Measurements from ENCODE around the gene TTC9B. TPM values are rescaled to one million over a fixed set of nuclear protein-coding genes. Genes with fewer than 3 reads are reported as not detected.

The TTC9B gene
- total and polyA plus RNA-seq, 2 of the 8 experiments (the other 6 are each of a cell fraction or from before 2014, with no cell fraction given): 0.26 TPM; not detected in 1

GRCh38 chr19:40239415-40240226 lies 21.4 kb upstream of the TTC9B start:
- Histone ChIP-seq H3K4ac (replicated peaks; ENCODE audit: insufficient read length, low read depth, low read length) (no peak overlapping the region), H3K56ac (replicated peaks; ENCODE audit: insufficient read length, low read depth, low read length) (no peak overlapping the region), H2BK15ac (ENCODE audit: low read length) (no peak overlapping the region), H4K5ac (ENCODE audit: insufficient read length, low read depth, low read length) (no peak overlapping the region), H3K27ac (ENCODE audit: low read depth, low read length) (no peak overlapping the region), H3K9me3 (ENCODE audit: insufficient read depth in 2 of 2, low read depth in 1 of 2, low read length in 1 of 2) (no peaks in the 10 kb centered on the region), H3K23ac (ENCODE audit: insufficient read length) (no peak overlapping the region), H3K14ac (ENCODE audit: insufficient read length) (no peak overlapping the region), H2AK5ac (ENCODE audit: low read depth, low read length) (no peak overlapping the region), H3K79me2 (ENCODE audit: control insufficient read depth in 1 of 2, insufficient read depth in 2 of 2, low read length in 2 of 2) (no peaks in the 10 kb centered on the region), H2BK12ac (ENCODE audit: low read depth, low read length) (no peak overlapping the region), H3K18ac (ENCODE audit: extremely low read depth, low read length) (no peak overlapping the region), H3K23me2 (ENCODE audit: low read depth, low read length) (no peaks in the 10 kb centered on the region), H4K20me1 (replicated peaks in 1 of 2; ENCODE audit: control insufficient read depth in 1 of 2, insufficient read depth in 2 of 2, low read length in 2 of 2) (peaks cover 0 to 9% of the 10 kb centered on the region in 2 experiments), H3K4me1 (replicated peaks in 1 of 4; ENCODE audit: control insufficient read depth in 3 of 4, insufficient read depth in 4 of 4, low read length in 3 of 4) (peaks cover 0 to 2% (median 0%) of the 10 kb centered on the region in 4 experiments; a peak in 1 of 7 replicates), H2BK5ac (ENCODE audit: low read depth, low read length) (no peak overlapping the region), H3K27me3 (replicated peaks in 1 of 4; ENCODE audit: control insufficient read depth in 3 of 4, extremely low read depth in 1 of 4, insufficient read depth in 3 of 4, low read length in 3 of 4) (no peaks in the 10 kb centered on the region), H3K36me3 (ENCODE audit: control insufficient read depth in 2 of 4, insufficient read depth in 4 of 4, low read length in 3 of 4) (peaks cover 4 to 32% (median 12%) of the 10 kb centered on the region in 4 experiments; a peak in 6 of 8 replicates), H3K4me3 (ENCODE audit: extremely low read depth in 1 of 4, insufficient read depth in 2 of 4, low read depth in 3 of 4, low read length in 4 of 4) (no peak overlapping the region), H3K9ac (replicated peaks in 1 of 4; ENCODE audit: extremely low read depth in 1 of 4, low read depth in 3 of 4, low read length in 3 of 4) (no peak overlapping the region), H4K8ac (ENCODE audit: extremely low read depth, insufficient read depth, low read length) (no peak overlapping the region), H3K4me2 (ENCODE audit: insufficient read depth in 1 of 2, low read depth in 2 of 2, low read length in 2 of 2) (no peak overlapping the region), H2BK120ac (replicated peaks; ENCODE audit: low read depth, low read length) (no peak overlapping the region), H4K91ac (replicated peaks; ENCODE audit: insufficient read length, low read length) (no peak overlapping the region), H3K79me1 (ENCODE audit: low read depth, low read length) (peaks cover 2% of the 10 kb centered on the region; the same call in 1 of the 2 replicates), H2AFZ (ENCODE audit: low read length) (no peak overlapping the region), H2BK20ac (ENCODE audit: low read length) (no peak overlapping the region)
- FAIRE-seq (no peak), DNase-seq (ENCODE audit: low read depth in 1 of 2, low spot score in 2 of 2) (no peak)
- ChIA-PET POLR2A (ENCODE audit: partially characterized antibody) (interaction anchor here (0.7 to 0.9 kb wide), 2 partner anchors 27 to 76 kb away, joined by 3 read pairs; no protein-coding TSS in a partner anchor), CTCF (ENCODE audit: partially characterized antibody) (interaction anchor here (1.0 kb wide), 1 partner anchor 9 kb away, joined by 4 read pairs; no protein-coding TSS in a partner anchor)
- WGBS, 2 experiments (ENCODE audit: extremely low coverage in 1 of 2, insufficient coverage in 1 of 2, insufficient read length in 1 of 2, insufficient replicate concordance in 2 of 2, low coverage in 1 of 2, low lambda C conversion rate in 2 of 2, missing lambda C conversion rate in 1 of 2): 94% methylated on average over 12 of the region's 12 CpGs; no CpG with 5 or more reads in 1 of the 2 experiments
- no peak for TF ChIP-seq KDM5A (IDR thresholded peaks at IDR 0.05; ENCODE audit: low read length)
- TF ChIP-seq ASH2L (IDR thresholded peaks at IDR 0.05; ENCODE audit: low read length): no peak
- TF ChIP-seq CHD1 (IDR thresholded peaks at IDR 0.05; ENCODE audit: low read depth, low read length): no peak
- no peak for TF ChIP-seq RNF2 (IDR thresholded peaks at IDR 0.05; ENCODE audit: borderline replicate concordance, low read depth, low read length, missing control alignments, poor library complexity, severe bottlenecking)
- TF ChIP-seq HDAC6 (IDR thresholded peaks at IDR 0.05; ENCODE audit: low read depth, low read length): no peak
- TF ChIP-seq NANOG (IDR thresholded peaks at IDR 0.05; ENCODE audit: insufficient read depth, low read depth, low read length, poor library complexity, severe bottlenecking): no peak

Data from H1 (cell line).